GM18520 (cell line): ENCODE data around the gene PDE4D.

Experiments used
- ATAC-seq: cut with Tn5 transposase; IDR thresholded peaks from one replicate; pipeline ENCODE4 v1.9.1; 2021; ENCODE audit not compliant: unreplicated experiment

The PDE4D gene

DNA sequence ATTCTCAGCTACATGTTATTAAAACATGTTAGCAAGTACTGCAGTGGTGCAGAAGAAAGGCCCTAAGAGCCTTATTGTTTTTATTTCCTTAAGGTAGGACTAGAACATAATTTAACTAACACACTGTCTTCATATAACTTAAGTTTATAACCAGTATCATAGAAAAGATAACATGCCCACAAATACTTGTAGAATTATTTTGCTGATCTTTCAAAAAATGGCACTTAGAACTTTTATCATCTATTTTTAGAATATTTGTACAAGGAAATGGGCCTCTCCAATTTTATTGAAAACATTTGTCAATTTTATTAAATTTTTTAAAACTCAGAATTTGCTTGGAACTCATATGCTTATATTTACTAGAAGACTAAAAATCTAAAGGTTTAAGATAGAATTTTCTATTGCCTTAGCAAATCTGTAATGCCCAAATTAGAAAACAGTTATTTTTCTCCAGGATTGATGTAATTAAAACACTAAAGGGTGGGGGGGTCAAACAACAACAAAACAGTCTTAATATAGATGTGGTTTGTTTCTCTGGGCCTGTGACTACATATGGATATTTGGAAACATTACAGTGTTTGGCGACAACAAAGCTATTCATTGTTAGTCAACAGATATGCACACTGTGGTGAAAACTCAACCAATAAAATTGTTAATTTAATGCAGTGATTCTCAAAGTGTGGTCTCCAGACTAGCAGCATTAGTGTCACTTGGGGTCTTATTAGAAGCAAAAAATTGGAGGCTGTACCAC, 360.4 kb downstream of the PDE4D start:
- ATAC-seq = no peak

DNA sequence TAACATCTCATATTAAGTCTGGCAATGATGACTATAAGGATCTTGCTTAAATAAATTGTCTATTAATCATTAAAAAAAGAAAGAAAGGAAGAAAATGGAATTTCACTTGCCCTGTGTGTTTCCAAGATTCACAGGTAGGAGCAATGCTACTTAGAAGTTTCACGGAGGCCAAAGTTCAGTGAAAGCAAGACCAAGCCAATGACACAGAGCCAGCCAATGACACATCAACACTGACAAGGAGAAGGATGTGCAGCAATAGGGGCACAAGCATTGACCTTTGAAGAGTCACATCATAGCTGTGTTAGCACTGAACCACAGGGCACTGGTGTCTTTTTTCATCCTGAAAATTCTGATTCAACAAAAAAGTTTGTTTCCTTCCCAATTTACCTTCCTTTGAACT, 364.3 kb downstream of the PDE4D start:
- ATAC-seq = no peak

DNA sequence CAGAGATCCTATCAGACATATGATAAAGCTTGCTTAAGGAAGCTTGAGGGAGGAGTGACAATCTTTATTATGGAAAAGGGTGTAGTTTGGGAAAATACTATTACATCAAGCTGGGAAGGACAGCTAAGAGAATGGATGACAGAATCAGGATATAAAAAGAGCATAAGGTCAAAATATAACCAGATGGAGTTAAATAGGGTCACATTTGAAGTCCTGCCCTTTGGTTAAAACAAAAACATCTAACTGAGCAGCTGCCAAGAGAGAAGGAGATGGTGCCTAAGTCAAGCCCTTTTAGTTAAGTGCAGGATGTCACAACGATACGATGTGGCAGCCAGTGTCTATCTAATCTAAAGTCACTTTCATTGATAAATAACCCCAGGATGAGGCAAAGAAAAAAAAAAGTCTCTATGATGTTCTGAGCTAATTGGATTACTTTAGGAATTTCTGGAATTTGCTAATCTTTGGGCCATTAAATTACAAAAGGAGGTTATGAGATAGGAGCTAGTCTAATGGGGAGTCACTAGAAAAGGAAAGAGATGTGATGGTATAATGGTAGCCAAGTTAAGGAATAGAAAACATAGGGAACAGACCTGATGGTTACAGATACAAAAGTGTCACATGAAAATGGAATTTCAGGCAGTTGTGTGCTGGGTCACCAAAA, 365.2 kb downstream of the PDE4D start:
- no peak for ATAC-seq

DNA sequence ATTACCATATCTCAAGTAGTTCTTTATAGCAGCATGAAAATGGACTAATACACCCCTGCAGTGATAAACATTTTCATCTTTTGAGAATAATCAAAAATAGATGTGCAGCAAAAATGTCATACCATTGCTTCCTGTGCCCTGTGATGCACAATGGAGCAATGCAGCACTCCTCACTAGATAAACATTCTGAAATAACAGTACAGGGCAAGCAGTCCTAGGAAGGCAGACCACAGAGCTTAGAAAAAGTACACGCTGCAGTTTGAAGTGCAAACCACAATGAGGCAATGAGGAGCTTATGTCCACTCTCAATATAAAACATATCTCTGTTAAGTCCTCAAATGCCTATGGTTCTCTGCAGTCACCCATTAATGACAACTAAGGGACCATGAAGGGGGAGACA, 367.6 kb downstream of the PDE4D start:
- no peak for ATAC-seq

DNA sequence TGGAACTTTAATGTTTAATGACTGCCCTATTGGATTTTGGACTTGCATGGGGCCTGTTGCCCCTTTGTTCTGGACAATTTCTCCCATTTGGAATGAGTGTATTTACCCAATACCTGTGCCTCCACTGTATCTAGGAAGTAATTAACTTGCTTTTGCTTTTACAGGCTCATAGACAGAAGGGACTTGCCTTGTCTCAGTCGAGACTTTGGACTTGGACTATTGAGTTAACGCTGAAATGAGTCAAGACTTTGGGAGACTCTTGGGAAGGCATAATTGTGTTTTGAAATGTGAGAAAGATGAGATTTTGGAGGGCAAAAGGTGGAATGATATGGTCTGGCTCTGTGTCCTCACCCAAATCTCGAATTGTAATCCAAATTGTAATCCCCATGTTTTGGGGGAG, 368.2 kb downstream of the PDE4D start:
- no peak for ATAC-seq

DNA sequence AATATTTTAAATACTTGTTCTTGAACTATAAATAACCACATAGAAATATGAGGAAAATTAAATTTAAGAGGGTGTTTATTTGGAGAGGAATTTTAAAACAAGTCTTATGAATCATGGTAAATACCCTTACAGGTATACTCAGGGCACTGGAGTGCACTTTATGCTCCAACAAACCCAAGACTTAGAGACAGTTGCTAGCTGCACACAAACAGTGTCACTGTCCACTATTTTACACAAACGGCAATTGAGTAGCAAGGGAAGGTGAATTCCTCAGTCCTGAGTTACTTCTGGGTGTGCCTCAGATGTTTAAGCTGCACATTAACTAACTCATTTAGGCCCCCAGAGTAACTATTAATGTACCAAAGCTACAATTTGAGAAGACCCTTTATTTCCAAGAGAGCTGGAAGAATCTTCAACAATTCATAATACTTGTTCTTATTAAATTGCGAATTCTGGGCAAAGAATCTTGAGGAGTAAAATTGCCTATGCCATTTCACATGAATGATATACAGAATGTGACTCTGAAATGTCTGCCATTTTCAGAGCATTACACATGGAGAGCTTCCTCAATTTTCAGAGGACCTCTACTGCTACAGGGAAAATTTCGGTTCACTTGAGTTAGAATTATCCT, 371.2 kb downstream of the PDE4D start:
- no peak for ATAC-seq

DNA sequence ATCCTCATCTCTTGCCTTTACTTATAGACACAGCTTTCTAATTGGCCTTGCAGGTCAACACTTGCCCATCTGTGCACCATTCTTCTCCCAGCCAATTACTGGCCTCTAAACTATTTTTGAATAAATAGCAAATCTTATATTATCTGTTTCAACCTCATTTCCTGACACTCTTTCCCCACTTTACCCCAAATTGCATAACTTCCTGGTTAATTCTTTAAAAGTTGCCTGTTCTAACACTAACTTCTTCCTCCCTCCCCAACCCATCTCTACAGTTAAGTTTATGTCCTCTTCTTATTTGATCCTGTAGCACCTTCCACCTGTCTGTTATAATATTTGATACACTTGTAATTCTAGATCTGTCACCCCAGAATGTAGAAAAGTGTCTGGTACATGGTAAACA, 372.1 kb downstream of the PDE4D start:
- no peak for ATAC-seq

DNA sequence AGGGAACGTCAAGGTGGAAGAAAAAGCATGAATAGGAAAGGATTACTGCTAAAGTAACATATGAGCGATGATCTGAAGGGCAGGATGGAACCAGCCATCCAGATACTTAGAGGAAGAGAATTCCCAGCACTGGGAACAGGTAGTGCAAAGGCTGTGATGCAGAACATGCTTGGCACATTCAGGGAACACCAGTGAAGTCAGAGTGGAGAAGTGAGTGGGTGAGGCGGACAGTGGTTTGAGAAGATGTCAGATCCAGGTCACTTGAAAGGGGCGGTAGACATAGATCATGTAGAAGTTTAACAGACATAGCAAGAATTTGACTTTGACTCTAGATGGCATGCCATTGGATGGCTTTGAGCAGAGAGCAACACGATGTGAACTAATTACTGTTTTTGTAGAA, 374.2 kb downstream of the PDE4D start:
- ATAC-seq = no peak

DNA sequence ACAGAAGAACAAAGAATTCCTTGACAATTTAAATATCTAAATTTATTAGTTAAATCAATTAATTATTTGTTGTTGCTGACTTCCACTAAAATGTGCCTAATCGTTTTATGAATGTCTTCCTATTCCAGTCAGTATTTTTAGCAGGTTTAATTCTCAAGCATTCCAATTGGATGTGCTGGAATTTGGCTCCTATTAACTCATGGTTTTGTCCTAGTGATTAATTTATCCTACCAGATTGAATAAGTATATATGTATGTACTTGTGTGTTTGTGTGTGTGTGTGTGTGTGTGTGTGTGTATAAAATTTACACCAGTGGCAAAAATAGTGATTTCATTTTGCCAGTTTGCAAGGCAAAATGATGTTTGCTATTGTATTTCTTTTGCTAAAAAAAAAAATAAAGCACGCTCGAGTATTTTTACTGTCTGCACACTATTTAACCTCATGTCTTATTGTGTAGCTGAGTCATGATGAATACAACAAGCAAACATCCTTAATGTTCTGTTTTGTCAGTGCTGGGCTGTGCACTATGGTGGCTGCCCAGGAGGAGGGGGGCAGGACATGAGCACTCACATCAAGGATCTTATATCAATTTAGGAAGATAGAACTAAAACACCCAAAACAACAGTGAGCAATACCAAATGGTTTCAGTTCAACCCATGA, 375.5 kb downstream of the PDE4D start:
- no peak for ATAC-seq

DNA sequence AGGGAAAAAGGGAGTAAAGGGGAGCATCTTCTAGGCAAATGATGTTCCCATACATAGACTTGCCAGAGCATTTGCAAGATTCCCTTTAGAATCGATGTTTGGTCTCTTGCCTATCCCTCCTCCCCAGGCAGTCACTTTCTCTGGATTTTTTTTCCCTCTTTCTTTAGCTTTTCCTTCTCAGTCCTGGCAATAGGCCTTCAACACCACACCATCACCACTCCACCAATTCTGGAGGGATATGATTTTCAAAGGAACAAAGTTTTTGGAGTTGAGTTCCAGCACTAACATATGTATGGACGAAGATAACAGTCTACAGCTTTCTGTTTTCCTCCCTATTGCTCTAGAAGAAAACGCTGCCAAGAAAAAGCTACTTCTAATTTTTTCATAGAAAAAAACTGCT, 377.4 kb downstream of the PDE4D start:
- no peak for ATAC-seq

DNA sequence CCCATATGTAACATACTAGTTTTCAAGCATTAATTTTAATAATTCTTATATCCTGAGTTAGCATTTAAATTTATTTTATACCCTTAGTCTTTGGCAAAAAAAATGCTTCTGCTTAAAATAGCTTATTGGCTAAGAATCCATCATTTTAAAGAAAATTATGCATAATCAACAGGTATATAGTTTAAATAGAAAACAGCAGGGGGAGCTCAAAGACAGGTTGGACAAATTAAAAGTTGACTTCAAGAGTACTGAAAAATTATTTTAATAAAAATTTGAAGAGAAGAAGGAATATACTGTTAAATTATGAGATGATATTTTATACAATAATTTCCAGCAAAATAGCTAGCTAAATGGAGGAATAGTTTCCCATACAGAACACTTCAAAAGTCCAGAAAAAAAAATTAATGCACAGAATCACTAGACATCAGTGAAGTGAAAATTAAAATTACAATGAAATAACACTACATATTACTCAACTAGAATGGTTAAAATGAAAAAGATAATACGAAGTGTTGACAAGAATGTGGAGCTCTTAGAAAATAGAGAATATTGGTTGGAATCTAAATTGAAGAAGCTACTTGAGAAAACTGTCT, 387.1 kb downstream of the PDE4D start:
- no peak for ATAC-seq

DNA sequence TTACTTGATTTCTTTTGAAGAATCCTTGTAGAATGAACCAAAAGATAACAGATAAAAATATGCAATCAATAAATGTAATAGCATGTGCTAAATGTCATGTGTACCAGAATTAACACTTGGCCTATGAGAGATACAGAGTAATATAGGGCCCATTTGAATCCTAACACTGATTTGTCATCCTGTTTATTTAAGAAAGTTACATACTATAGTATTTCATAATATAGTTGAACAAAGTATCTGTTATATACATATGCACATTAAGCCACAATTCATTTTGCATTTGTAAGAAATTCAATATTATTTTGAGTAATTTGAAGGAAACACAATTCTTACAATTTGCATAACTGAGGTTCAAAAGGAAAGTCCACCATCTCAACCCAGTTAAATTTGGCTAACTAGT, 389.5 kb downstream of the PDE4D start:
- no peak for ATAC-seq

DNA sequence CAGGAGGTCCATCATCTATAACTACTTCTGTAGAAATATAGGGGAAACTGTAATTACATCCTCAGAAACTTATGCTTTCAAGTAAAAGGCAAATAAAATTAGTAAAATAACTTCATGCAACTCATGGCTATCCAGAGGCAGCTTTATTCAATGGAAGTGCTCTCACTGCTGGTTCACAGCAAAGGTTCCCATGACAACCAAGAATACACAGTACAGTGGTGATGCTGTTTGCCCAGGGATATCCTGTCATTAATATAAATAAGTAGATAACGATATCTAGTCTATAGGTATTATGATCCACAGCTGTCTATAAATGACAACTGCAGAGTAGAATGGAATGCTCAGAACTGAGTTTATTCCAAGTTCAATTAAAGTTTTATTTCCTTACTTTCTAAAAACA, 390.3 kb downstream of the PDE4D start:
- ATAC-seq = no peak

DNA sequence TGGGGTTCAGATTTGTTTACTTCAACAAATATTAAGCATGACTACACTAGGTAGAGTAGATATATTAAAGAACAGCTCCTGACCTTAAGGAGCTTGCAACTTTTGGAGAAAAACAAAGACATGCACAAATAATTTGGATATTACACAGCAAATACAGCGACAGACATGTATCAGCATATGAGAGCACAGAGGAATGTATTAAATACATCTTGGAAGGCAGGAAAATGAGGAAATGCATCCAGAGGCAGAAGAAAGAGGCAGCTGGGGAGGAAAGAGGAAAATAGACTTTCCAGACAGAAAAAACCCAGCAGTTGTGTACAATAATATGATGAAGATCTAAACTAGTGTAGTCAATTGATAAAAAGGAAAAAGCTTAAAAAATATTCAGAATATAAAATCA, 392.2 kb downstream of the PDE4D start:
- ATAC-seq = no peak

DNA sequence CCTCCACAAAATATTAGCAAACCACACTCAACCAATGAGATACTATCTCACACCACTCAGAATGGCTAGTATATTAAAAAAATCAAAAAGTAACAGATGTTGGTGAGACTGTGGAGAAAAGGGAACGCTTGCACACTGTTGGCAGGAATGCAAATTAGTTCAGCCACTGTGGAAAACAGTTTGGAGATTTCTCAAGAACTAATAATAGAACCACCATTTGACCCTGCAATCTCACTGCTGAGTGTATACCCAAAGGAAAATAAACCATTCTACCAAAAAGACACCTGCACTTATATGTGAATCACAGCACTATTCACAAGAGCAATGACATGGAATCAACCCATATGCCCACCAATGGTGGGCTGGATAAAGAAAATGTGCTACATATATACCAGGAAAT, 393.5 kb downstream of the PDE4D start:
- no peak for ATAC-seq

DNA sequence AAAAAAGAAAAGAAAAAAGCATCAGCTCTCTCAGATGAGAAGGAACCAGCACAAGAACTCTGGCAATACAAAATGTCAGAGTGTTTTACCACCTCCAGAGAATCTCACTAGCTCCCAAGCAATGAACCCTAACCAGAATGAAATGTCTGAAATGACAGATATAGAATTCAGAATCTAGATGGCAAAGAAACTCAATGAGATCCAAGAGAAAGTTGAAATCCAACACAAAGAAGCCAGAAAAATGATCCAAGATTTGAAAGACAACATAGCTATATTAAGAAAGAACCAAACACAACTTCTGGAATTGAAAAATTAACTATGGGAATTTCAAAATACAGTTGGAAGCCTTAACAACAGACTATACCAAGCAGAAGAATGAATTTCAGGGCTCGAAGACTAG, 396.3 kb downstream of the PDE4D start:
- ATAC-seq = no peak

DNA sequence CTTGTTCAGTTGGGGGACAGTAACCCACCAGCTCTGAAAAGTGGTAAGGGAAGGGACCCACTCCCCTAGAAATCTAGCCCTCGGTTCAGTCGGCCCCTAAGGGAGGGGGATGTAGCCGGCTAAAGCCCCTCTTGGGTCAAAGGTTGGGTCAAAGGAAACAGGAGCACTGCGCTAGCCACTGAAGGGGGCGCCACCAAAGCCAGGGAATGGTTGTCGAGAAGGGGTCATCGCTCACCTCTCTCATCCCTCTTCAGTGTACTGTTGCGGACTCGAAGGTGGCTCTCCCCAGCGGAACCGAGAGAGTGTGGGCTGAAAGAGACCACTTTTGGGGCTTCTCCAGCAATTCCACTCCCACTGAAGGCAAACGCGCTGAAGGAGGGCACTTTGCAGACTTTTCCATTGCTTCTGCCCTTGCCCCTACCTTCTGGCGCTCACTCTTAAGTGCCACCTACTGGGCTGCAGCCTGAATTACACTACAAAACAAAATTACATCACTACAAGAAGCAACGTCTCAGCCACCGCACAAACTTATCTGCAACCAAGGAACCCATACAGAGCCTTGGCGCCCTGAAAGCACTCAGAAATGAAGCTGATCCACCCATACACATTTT, 396.9 kb downstream of the PDE4D start:
- no peak for ATAC-seq

DNA sequence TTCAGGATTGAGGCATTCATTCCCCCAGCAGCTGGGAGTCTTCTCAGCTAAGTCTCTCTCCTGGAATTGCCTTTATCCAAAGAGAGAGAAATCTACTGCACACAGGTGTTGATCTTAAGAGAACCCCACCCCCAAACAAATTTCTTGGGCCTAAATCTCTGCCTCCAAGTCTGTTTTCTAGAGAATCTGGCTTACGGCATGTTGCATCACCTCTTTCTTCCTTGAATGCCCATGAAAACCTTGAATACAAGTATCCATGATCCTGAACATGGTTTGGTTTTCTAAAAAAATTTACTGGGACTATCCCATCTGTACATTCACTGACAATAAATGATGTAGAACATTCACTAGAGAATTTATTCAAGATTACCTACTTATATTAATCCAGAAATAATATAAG, 401.6 kb downstream of the PDE4D start:
- ATAC-seq = no peak

DNA sequence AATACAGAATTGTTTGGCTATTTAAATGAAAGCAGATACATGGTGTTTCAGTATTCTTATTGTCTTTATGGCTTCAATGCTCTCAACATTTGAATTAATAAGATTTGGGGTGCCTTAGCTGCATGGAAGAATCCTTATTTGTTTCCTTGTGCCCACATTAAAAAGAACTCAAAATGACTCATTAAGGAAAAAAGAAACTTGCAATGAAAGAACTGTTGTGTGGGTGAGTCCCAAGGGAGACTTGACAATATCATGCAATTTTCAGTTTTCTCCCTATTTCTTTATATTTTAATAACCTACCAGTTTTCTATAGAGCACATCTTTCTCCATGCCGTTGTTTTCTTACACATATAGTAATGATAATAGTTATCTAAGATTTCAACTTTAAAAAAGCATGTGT, 404.0 kb downstream of the PDE4D start:
- ATAC-seq = no peak

DNA sequence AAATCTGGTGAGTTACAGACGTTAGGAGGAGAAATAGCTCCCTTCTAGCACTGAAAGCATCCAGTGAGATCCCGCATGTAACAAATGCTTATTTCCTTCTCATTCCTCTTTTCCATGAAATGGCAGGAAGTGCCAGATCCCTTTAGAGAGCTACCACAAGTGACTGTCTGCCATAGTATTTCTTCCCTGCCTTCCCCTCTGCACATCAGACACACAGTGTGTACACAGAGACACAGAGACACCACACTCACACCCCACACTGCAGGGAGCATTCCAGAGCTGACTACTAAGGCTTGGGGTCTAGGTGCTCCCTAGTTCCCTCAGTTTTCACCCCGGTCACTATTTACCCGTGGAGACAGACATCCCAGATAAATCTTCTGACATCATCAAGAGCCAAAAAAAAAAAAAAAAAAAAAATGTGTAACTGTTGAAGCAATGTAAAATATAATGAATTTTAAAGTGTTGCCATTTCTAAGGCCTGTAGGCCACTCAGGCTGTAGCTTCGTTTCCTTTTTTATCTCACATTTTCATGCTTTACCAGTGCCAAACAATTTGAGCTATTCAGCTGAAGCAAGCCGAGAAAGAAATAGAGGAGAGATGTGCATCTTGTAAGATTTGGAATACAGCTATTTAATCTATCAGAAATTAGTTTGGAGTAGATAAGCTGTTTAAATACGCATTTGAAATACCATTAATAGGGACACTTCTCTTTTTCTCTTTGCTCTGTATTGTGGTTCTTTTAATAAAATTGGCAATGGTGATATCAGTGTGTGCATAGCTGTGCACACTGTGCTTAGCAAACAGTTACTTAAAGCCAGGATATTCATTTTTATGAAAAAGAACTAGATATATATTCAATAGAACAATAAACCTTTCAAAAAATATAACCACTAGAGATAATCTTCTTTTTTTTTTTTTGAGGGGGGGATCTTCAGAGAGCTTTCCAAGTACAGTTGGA, 405.5 kb downstream of the PDE4D start:
- ATAC-seq = no peak
